CD8-positive, alpha-beta memory T cell (primary cell): ENCODE results near the gene SEC61A1. TPM values are rescaled to one million over a fixed set of nuclear protein-coding genes. Genes with fewer than 3 reads are reported as not detected.

Experiments
- CTCF ChIA-PET: fragments of 350-600 bp; sonication (Branson Sonifier 250); formaldehyde crosslinking; loops from one replicate; lab custom pipeline; 2021; ENCODE audit warnings: antibody characterized with exemption; lab: Charles Lee
- POLR2A ChIA-PET: fragments of 350-600 bp; sonication (Branson Sonifier 250); formaldehyde crosslinking; loops from one replicate; lab custom pipeline; 2021; ENCODE audit warnings: antibody characterized with exemption; lab: Charles Lee
- DNase-seq, 5 donors: peaks; one replicate each; pipeline versions ENCODE4 v3.0.0 to v3.0.0-alpha.2; 2020 to 2022; ENCODE audit warnings: mixed read lengths in 1 of 5
- H3K27ac ChIP-seq: one replicate; pipeline ENCODE4 v1.7.0; 2013; ENCODE audit warnings: low read depth, mild to moderate bottlenecking, low read length, moderate library complexity
- H3K27me3 ChIP-seq: 2 replicates; pipeline ENCODE4 v1.7.0; 2013; ENCODE audit warnings: low read length, mild to moderate bottlenecking; ENCODE audit not compliant: insufficient read depth, poor library complexity, severe bottlenecking
- H3K36me3 ChIP-seq: 2 replicates; pipeline ENCODE4 v1.7.0; 2013; ENCODE audit warnings: mild to moderate bottlenecking, low read length, moderate library complexity; ENCODE audit not compliant: insufficient read depth
- H3K4me1 ChIP-seq: 2 replicates; pipeline ENCODE4 v1.7.0; 2013; ENCODE audit warnings: mild to moderate bottlenecking, low read length, moderate library complexity; ENCODE audit not compliant: insufficient read depth
- H3K4me3 ChIP-seq: 2 replicates; pipeline ENCODE4 v1.7.0; 2013; ENCODE audit warnings: mild to moderate bottlenecking, low read length
- H3K9me3 ChIP-seq: 2 replicates; pipeline ENCODE4 v1.7.0; 2013; ENCODE audit warnings: mild to moderate bottlenecking, low read length
- H3K27ac Mint-ChIP-seq, 8 donors: one replicate each; pipeline ENCODE4 v1.8.0; 2020 to 2021; ENCODE audit warnings: mixed read lengths in 8 of 8, mild to moderate bottlenecking in 6 of 8, inconsistent platforms in 3 of 8, moderate library complexity in 3 of 8
- H3K27me3 Mint-ChIP-seq, 2 donors: one replicate each; pipeline ENCODE4 v1.8.0; 2020 to 2021; ENCODE audit warnings: mixed read lengths in 2 of 2, mild to moderate bottlenecking in 1 of 2, moderate library complexity in 1 of 2
- H3K36me3 Mint-ChIP-seq, 3 donors: one replicate each; pipeline ENCODE4 v1.8.0; 2020 to 2021; ENCODE audit warnings: mixed read lengths in 3 of 3, inconsistent platforms in 1 of 3, mild to moderate bottlenecking in 1 of 3
- H3K4me1 Mint-ChIP-seq, 3 donors: one replicate each; pipeline ENCODE4 v1.8.0; 2020 to 2021; ENCODE audit warnings: mixed read lengths in 3 of 3, inconsistent platforms in 1 of 3, mild to moderate bottlenecking in 1 of 3
- H3K4me3 Mint-ChIP-seq, 7 donors: one replicate each; pipeline ENCODE4 v1.8.0; 2020 to 2021; ENCODE audit warnings: mixed read lengths in 7 of 7, mild to moderate bottlenecking in 6 of 7, moderate library complexity in 4 of 7, inconsistent platforms in 2 of 7
- H3K9me3 Mint-ChIP-seq, 5 donors: one replicate each; pipeline ENCODE4 v1.8.0; 2020 to 2022; ENCODE audit warnings: mixed read lengths in 5 of 5, mild to moderate bottlenecking in 3 of 5, moderate library complexity in 2 of 5, inconsistent platforms in 1 of 5
- polyA plus RNA-seq: library from polyadenylated mRNA; unstranded; fragments of 300-500 nt; fragmentation: Illumina TruSeq; gene quantifications from one replicate; pipeline ENCODE4 v1.2.3, GENCODE V29; 2021
- total RNA-seq, 2 experiments: library from RNA; stranded (reverse); gene quantifications; one replicate each; pipeline ENCODE4 v1.2.3, GENCODE V29; 2021

The SEC61A1 gene
- total RNA-seq (100 to 1,000 TPM; 200 to 208 TPM), polyA plus RNA-seq (176 TPM)

DNA sequence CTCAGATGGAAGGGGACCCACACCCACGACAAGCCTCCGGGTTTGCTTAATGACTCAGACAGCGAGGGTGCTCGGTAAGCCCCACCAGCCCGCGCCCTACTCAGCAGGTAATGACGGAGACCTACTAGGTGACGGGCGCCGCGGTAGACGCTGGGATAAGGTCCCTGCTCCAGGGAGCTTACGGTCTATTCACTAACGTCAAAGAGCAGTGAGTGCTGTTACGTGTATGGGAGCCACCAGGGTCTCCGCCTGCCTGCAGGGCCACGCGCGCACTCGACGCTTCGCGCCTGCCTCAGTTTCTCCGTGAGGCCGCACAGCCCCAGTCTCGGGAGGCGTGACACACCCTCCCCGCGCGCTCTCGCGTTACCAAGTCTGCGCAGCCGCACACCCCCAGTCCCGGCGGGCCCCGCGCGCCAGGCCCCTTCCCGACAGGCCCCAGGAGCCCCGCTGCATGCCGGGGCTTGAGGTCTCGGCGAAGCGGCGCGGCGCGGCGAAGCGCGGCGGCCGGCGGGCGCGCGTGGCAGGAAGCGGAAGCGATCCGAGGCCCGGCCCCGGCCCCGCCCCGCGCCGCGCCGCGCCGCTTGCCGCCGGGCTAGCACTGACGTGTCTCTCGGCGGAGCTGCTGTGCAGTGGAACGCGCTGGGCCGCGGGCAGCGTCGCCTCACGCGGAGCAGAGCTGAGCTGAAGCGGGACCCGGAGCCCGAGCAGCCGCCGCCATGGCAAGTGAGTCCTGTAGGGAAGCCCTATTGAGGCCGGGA, at the start of gene SEC61A1:
Gene SEC61A1, plus strand, starts transcription at position 601 of the 758 bp plus-strand sequence. Its CDS starts 116 bp downstream, at position 717.
- ChIA-PET POLR2A (interaction anchor here (0.6 to 0.9 kb wide), 2 partner anchors 23 to 1776 kb away, joined by 3 read pairs; no protein-coding TSS in a partner anchor), CTCF (interaction anchor here (1.2 to 1.7 kb wide), 5 partner anchors 14 to 477 kb away, joined by 3 to 5 read pairs (median 3); no protein-coding TSS in a partner anchor)
- H3K36me3 Mint-ChIP-seq = peaks cover 0 to 37% (median 15%) of the 10 kb centered on the region in 3 donors
- no peaks in the 10 kb centered on the region for H3K9me3 ChIP-seq
- H3K4me1 ChIP-seq = peaks cover 38% of the 10 kb centered on the region
- peak within 1 kb of the TSS; percentile 87 to 100 (median 98) for H3K4me3 Mint-ChIP-seq
- H3K36me3 ChIP-seq = peaks cover 22% of the 10 kb centered on the region
- H3K27ac Mint-ChIP-seq = peak within 1 kb of the TSS; percentile 94 to 100 (median 99)
- H3K4me3 ChIP-seq = peak within 1 kb of the TSS; percentile 81
- peaks cover 41 to 50% (median 42%) of the 10 kb centered on the region in 3 donors for H3K4me1 Mint-ChIP-seq
- no peaks in the 10 kb centered on the region for H3K9me3 Mint-ChIP-seq
- peak within 1 kb of the TSS; percentile 89 for H3K27ac ChIP-seq
- peaks cover 0 to 2% of the 10 kb centered on the region in 2 donors for H3K27me3 Mint-ChIP-seq
- no peaks in the 10 kb centered on the region for H3K27me3 ChIP-seq
- peak; percentile 93 to 96 (median 94) for DNase-seq

GRCh38 chr3:128004661-128005060, 47.6 kb upstream of the SEC61A1 start:
- no peak for DNase-seq
- Mint-ChIP-seq H3K9me3 (no peaks in the 10 kb centered on the region), H3K27ac (no peak overlapping the region), H3K4me3 (no peak overlapping the region), H3K4me1 (no peaks in the 10 kb centered on the region), H3K27me3 (peaks cover 4 to 14% of the 10 kb centered on the region in 2 donors), H3K36me3 (peaks cover 0 to 2% (median 0%) of the 10 kb centered on the region in 3 donors)
- CTCF ChIA-PET = no interaction called here
- no peak overlapping the region for H3K4me3 ChIP-seq
- no peaks in the 10 kb centered on the region for H3K9me3 ChIP-seq
- H3K27me3 ChIP-seq = no peaks in the 10 kb centered on the region
- H3K36me3 ChIP-seq = no peaks in the 10 kb centered on the region
- no peaks in the 10 kb centered on the region for H3K4me1 ChIP-seq
- no peak overlapping the region for H3K27ac ChIP-seq
- POLR2A ChIA-PET = no interaction called here

DNA sequence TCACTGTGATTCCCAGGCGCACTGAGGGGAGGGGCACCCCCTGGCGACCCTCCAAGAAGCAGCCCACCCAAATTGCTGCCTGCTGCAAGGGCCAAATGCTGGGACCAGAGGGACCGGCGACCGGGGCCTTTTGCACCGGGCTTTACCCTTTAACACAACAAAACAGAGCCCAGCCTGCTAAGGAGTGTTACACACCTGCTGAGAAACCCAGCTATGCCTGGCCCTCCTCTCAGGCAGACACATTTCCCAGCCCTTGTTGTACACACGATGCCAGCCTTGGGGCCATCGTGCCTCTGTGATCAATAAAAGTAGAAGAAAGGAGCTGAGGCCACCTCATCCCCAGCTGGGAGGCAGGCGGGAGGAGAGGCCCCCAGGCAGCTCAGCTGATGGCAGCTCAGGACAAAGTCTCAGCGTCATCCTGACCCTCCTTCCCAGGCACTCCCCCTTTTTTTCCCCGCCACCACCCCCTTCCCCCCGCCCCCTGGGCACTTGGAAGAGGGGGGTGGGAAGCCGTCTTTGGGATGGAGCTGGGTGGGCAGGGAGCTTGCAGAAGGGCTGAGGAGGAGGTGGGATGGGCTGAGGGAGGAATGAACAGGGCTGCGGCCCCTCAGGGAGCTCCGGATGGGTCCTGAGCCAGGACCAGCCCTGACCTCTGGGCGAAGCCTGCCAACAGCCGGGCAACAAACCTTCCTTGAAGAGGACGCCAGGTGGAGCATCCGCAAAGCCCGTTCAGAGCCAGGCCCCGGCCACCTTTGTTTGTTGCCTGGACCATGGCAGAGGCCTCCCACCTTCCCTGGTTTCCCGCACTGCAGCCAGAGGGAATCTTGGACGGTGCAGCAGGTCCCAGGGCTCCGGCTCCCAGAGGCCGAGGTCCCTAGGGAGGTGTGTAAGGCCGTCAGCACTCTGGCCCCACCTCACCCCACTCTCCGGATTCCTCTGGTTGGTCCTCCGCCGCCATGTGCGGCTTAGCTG, 45.9 kb upstream of the SEC61A1 start:
- DNase-seq = no peak
- H3K27ac Mint-ChIP-seq = no peak overlapping the region
- no peaks in the 10 kb centered on the region for H3K9me3 Mint-ChIP-seq
- ChIA-PET POLR2A (no interaction called here), CTCF (no interaction called here)
- Histone ChIP-seq H3K9me3 (no peaks in the 10 kb centered on the region), H3K27ac (no peak overlapping the region), H3K27me3 (peaks cover 4% of the 10 kb centered on the region), H3K4me3 (no peak overlapping the region), H3K36me3 (no peaks in the 10 kb centered on the region), H3K4me1 (no peaks in the 10 kb centered on the region)
- H3K27me3 Mint-ChIP-seq = peaks cover 6 to 19% of the 10 kb centered on the region in 2 donors
- peaks cover 0 to 1% (median 0%) of the 10 kb centered on the region in 3 donors for H3K4me1 Mint-ChIP-seq
- H3K36me3 Mint-ChIP-seq = peaks cover 0 to 2% (median 0%) of the 10 kb centered on the region in 3 donors
- no peak overlapping the region for H3K4me3 Mint-ChIP-seq

- peaks cover 0 to 4% (median 0%) of the 10 kb centered on the region in 3 donors for H3K4me1 Mint-ChIP-seq
- POLR2A ChIA-PET = no interaction called here
Measured at GRCh38 chr3:128007033-128007424, 45.2 kb upstream of the SEC61A1 start.

GRCh38 chr3:128009952-128010846, 42.0 kb upstream of the SEC61A1 start:
- no peak overlapping the region for H3K27ac ChIP-seq
- CTCF ChIA-PET = no interaction called here
- H3K4me1 ChIP-seq = no peaks in the 10 kb centered on the region
- Mint-ChIP-seq H3K36me3 (no peaks in the 10 kb centered on the region), H3K4me3 (no peak overlapping the region), H3K4me1 (peaks cover 0 to 4% (median 0%) of the 10 kb centered on the region in 3 donors), H3K27me3 (peaks cover 6 to 23% of the 10 kb centered on the region in 2 donors), H3K9me3 (no peaks in the 10 kb centered on the region), H3K27ac (no peak overlapping the region)
- POLR2A ChIA-PET = no interaction called here
- H3K27me3 ChIP-seq = peaks cover 4% of the 10 kb centered on the region
- H3K36me3 ChIP-seq = no peaks in the 10 kb centered on the region
- H3K9me3 ChIP-seq = no peaks in the 10 kb centered on the region
- DNase-seq = no peak
- no peak overlapping the region for H3K4me3 ChIP-seq

More at GRCh38 chr3:128007033-128007424, 45.2 kb upstream of the SEC61A1 start:
- CTCF ChIA-PET = no interaction called here
- peaks cover 4% of the 10 kb centered on the region for H3K27me3 ChIP-seq
- no peaks in the 10 kb centered on the region for H3K4me1 ChIP-seq
- H3K9me3 ChIP-seq = no peaks in the 10 kb centered on the region
- peaks cover 0 to 2% (median 0%) of the 10 kb centered on the region in 3 donors for H3K36me3 Mint-ChIP-seq
- H3K27ac ChIP-seq = no peak overlapping the region
- no peak overlapping the region for H3K27ac Mint-ChIP-seq
- peaks cover 6 to 23% of the 10 kb centered on the region in 2 donors for H3K27me3 Mint-ChIP-seq
- H3K4me3 Mint-ChIP-seq = no peak overlapping the region
- H3K4me3 ChIP-seq = no peak overlapping the region
- no peaks in the 10 kb centered on the region for H3K9me3 Mint-ChIP-seq
- DNase-seq = no peak
- no peaks in the 10 kb centered on the region for H3K36me3 ChIP-seq

- Mint-ChIP-seq H3K27ac (no peak overlapping the region), H3K9me3 (no peaks in the 10 kb centered on the region), H3K4me1 (peaks cover 0 to 4% (median 0%) of the 10 kb centered on the region in 3 donors), H3K27me3 (peaks cover 4 to 25% of the 10 kb centered on the region in 2 donors), H3K4me3 (no peak overlapping the region), H3K36me3 (no peaks in the 10 kb centered on the region)
- DNase-seq = no peak
- Histone ChIP-seq H3K27ac (no peak overlapping the region), H3K9me3 (no peaks in the 10 kb centered on the region), H3K36me3 (no peaks in the 10 kb centered on the region), H3K27me3 (peaks cover 4% of the 10 kb centered on the region), H3K4me1 (no peaks in the 10 kb centered on the region), H3K4me3 (no peak overlapping the region)
- CTCF ChIA-PET = interaction anchor here (0.8 kb wide), 1 partner anchor 10 kb away, joined by 4 read pairs; no protein-coding TSS in a partner anchor
- POLR2A ChIA-PET = no interaction called here
Measured at GRCh38 chr3:128011140-128011539, 41.1 kb upstream of the SEC61A1 start.

GRCh38 chr3:128012050-128012449, 40.2 kb upstream of the SEC61A1 start:
- Histone ChIP-seq H3K4me1 (no peaks in the 10 kb centered on the region), H3K4me3 (no peak overlapping the region), H3K9me3 (no peaks in the 10 kb centered on the region), H3K27ac (no peak overlapping the region), H3K36me3 (no peaks in the 10 kb centered on the region), H3K27me3 (peaks cover 4% of the 10 kb centered on the region)
- Mint-ChIP-seq H3K9me3 (no peaks in the 10 kb centered on the region), H3K4me3 (no peak overlapping the region), H3K27ac (no peak overlapping the region), H3K4me1 (peaks cover 0 to 4% (median 0%) of the 10 kb centered on the region in 3 donors), H3K36me3 (no peaks in the 10 kb centered on the region), H3K27me3 (peaks cover 4 to 28% of the 10 kb centered on the region in 2 donors)
- CTCF ChIA-PET = interaction anchor here (0.8 kb wide), 1 partner anchor 11 kb away, joined by 4 read pairs; no protein-coding TSS in a partner anchor
- DNase-seq = no peak
- POLR2A ChIA-PET = no interaction called here
